Right kidney (tissue), 9 donors: ENCODE results near the gene OTX2.
A peak's percentile ranks its signal among the peaks of the same experiment; 100 is the strongest.

ENCODE experiments used
- DNase-seq: peaks from one replicate; pipeline ENCODE4 v3.0.0-alpha.2; 2016
- long read RNA-seq, 8 donors: transcript quantifications; one replicate each; lab custom pipeline, GENCODE V29; 2026

OTX2 gene
- long read RNA-seq, donor 1: 0 reads
- long read RNA-seq, donor 2: 0 reads
- long read RNA-seq, donor 3: 0 reads
- long read RNA-seq, donor 4: 0 reads
- long read RNA-seq, donor 5: 0 reads
- long read RNA-seq, donor 6: 0 reads
- long read RNA-seq, donor 7: 0 reads
- long read RNA-seq, donor 8: 0 reads

GRCh38 chr14:56810147-56810719 lies at the start of gene OTX2:
TSS of gene OTX2 (minus strand) at chr14:56810479. CDS start at chr14:56805456, 5,023 bp downstream.
- DNase-seq: peak; percentile 76

GRCh38 chr14:56858422-56858821 lies 48.1 kb upstream of the OTX2 start:
- no peak for DNase-seq

GRCh38 chr14:56857216-56857615 lies 46.9 kb upstream of the OTX2 start:
- no peak for DNase-seq

- peak; percentile 11 for DNase-seq
These were observed 45.7 kb upstream of the OTX2 start for GRCh38 chr14:56855891-56856461.

GRCh38 chr14:56854325-56854724 lies 44.0 kb upstream of the OTX2 start:
- no peak for DNase-seq

GRCh38 chr14:56846970-56847930 lies 37.0 kb upstream of the OTX2 start:
- peak; percentile 9 for DNase-seq

GRCh38 chr14:56844406-56845002 lies 34.2 kb upstream of the OTX2 start:
- peak; percentile 8 for DNase-seq

GRCh38 chr14:56841611-56842010 lies 31.3 kb upstream of the OTX2 start:
- no peak for DNase-seq

- DNase-seq: no peak
These were observed 29.9 kb upstream of the OTX2 start for GRCh38 chr14:56840221-56840620.

- no peak for DNase-seq
These were observed 18.9 kb upstream of the OTX2 start for GRCh38 chr14:56829151-56829550.

GRCh38 chr14:56826214-56826613 lies 15.9 kb upstream of the OTX2 start:
- no peak for DNase-seq

- no peak for DNase-seq
These were observed 11.7 kb upstream of the OTX2 start for GRCh38 chr14:56821805-56822610.

GRCh38 chr14:56821177-56821576 lies 10.9 kb upstream of the OTX2 start:
- DNase-seq: no peak

GRCh38 chr14:56817396-56817921 lies 7.2 kb upstream of the OTX2 start:
- DNase-seq: peak; percentile 40

- DNase-seq: peak; percentile 76
These were observed 6.5 kb upstream of the OTX2 start for GRCh38 chr14:56816574-56817391.

- DNase-seq: peak; percentile 30
These were observed 5.5 kb upstream of the OTX2 start for GRCh38 chr14:56815745-56816144.

- no peak for DNase-seq
These were observed 4.9 kb upstream of the OTX2 start for GRCh38 chr14:56814969-56815700.

GRCh38 chr14:56814519-56814959 lies 4.3 kb upstream of the OTX2 start:
- DNase-seq: peak; percentile 73

- DNase-seq: peak; percentile 51
These were observed 2.9 kb upstream of the OTX2 start for GRCh38 chr14:56813143-56813551.
